GM12878 (cell line): ENCODE results near the gene PRSS57. TPM values are rescaled to one million over a fixed set of nuclear protein-coding genes. Genes with fewer than 3 reads are reported as not detected.

ENCODE experiments used
- ATF3 ChIP-seq: IDR thresholded peaks from 2 replicates; pipeline ENCODE4 v1.6.1; 2011; ENCODE audit warnings: low read depth, mild to moderate bottlenecking, low read length, moderate library complexity, borderline replicate concordance; ENCODE audit errors: extremely low read depth
- HCFC1 ChIP-seq: fragments of 150-350 bp; IDR thresholded peaks from 2 replicates; pipeline ENCODE4 v1.6.1; 2014; ENCODE audit warnings: low read length
- KDM1A ChIP-seq: fragments of 200-600 bp; sonication (generic); IDR thresholded peaks from 2 replicates; pipeline ENCODE4 v1.6.1; 2016; ENCODE audit warnings: borderline replicate concordance
- LARP7 ChIP-seq: fragments of 450-650 bp; IDR thresholded peaks from 2 replicates; pipeline ENCODE4 v1.6.1; 2017; ENCODE audit warnings: mild to moderate bottlenecking
- POLR2AphosphoS2 ChIP-seq: IDR thresholded peaks from 2 replicates; pipeline ENCODE4 v1.6.1; 2011; ENCODE audit warnings: low read depth, mild to moderate bottlenecking, low read length, improper control_type of control experiment, moderate library complexity
- RELA ChIP-seq: fragments of 450-650 bp; IDR thresholded peaks from 2 replicates; pipeline ENCODE4 v1.8.0; 2014; ENCODE audit warnings: borderline replicate concordance; ENCODE audit not compliant: partially characterized antibody
- SMAD1 ChIP-seq: fragments of 450-650 bp; IDR thresholded peaks from 2 replicates; pipeline ENCODE4 v1.6.1; 2018; ENCODE audit warnings: mild to moderate bottlenecking, low read depth; ENCODE audit not compliant: partially characterized antibody
- TCF7 ChIP-seq: IDR thresholded peaks from 2 replicates; pipeline ENCODE4 v1.6.1; 2014; ENCODE audit warnings: antibody characterized with exemption, borderline replicate concordance
- WRNIP1 ChIP-seq: IDR thresholded peaks from 2 replicates; pipeline ENCODE4 v1.6.1; 2011; ENCODE audit warnings: low read depth, low read length, improper control_type of control experiment, borderline replicate concordance
- ZNF207 ChIP-seq: fragments of 450-650 bp; IDR thresholded peaks from 2 replicates; pipeline ENCODE4 v1.6.1; 2014; ENCODE audit warnings: antibody characterized with exemption, mild to moderate bottlenecking, borderline replicate concordance
- ZNF217 ChIP-seq: fragments of 450-650 bp; IDR thresholded peaks from 2 replicates; pipeline ENCODE4 v1.6.1; 2017; ENCODE audit warnings: antibody characterized with exemption, mild to moderate bottlenecking
- ZSCAN29 ChIP-seq: fragments of 450-650 bp; IDR thresholded peaks from 2 replicates; pipeline ENCODE4 v1.6.1; 2017; ENCODE audit warnings: mild to moderate bottlenecking, moderate library complexity
- polyA plus RNA-seq, 11 experiments: library from polyadenylated mRNA; depleted of rRNA in 4 of 11; unstranded in 6 of 11; stranded (reverse) in 5 of 11; fragments of >200 nt; fragmentation: Nextera tagmentation in 4 of 11; fragmentation: Illumina TruSeq in 1 of 11; extraction: Ambion mirVana in 4 of 11; extraction: Trizol in 1 of 11; gene quantifications; 1 replicate in 1 of 11; 2 replicates in 10 of 11; pipeline versions ENCODE4 v1.2.1 to v1.2.3, GENCODE V29; 2011 to 2016; ENCODE audit warnings: inconsistent platforms in 2 of 11, missing spikeins in 2 of 11, low read depth in 1 of 11
- total RNA-seq, 4 experiments: library from RNA; depleted of rRNA in 3 of 4; stranded (reverse); fragments of >200 nt in 3 of 4; fragmentation: Illumina TruSeq in 1 of 4; extraction: Trizol in 1 of 4; gene quantifications; 2 replicates each; pipeline versions ENCODE4 v1.2.1 to v1.2.3, GENCODE V29; 2013 to 2021
- TF ChIP-seq, protein P1 (sequence below): IDR thresholded peaks from 2 replicates; pipeline ENCODE4 v1.6.1; 2011; ENCODE audit warnings: low read depth, low read length, improper control_type of control experiment, borderline replicate concordance
- TF ChIP-seq, protein P2 (sequence below): fragments of 150-350 bp; IDR thresholded peaks from 2 replicates; pipeline ENCODE4 v1.6.1; 2016; ENCODE audit warnings: low read depth, low read length
- TF ChIP-seq, protein P3 (sequence below): IDR thresholded peaks from 2 replicates; pipeline ENCODE4 v1.6.1; 2011; ENCODE audit warnings: borderline replicate concordance, low read depth, mild to moderate bottlenecking, moderate library complexity, mixed read lengths, low read length; ENCODE audit not compliant: insufficient read depth; ENCODE audit errors: extremely low read length
- TF ChIP-seq, protein P4 (sequence below): fragments of 450-650 bp; IDR thresholded peaks from 2 replicates; pipeline ENCODE4 v1.6.1; 2018; ENCODE audit warnings: borderline replicate concordance, mild to moderate bottlenecking; ENCODE audit not compliant: partially characterized antibody

Gene PRSS57
- total and polyA plus RNA-seq, 10 of the 15 experiments (the other 5 are each of a cell fraction or from before 2014, with no cell fraction given) = not detected

GRCh38 chr19:680287-681028 is 14.8 kb downstream of the PRSS57 start (continued):
- no peak for TF ChIP-seq KDM1A
- 0 out of 2 replicates have a peak, but pooled peaks have one; percentile 31 for TF ChIP-seq HCFC1
- TF ChIP-seq LARP7 = peak; percentile 99
- no peak for TF ChIP-seq TCF7
- TF ChIP-seq, protein P1, sequence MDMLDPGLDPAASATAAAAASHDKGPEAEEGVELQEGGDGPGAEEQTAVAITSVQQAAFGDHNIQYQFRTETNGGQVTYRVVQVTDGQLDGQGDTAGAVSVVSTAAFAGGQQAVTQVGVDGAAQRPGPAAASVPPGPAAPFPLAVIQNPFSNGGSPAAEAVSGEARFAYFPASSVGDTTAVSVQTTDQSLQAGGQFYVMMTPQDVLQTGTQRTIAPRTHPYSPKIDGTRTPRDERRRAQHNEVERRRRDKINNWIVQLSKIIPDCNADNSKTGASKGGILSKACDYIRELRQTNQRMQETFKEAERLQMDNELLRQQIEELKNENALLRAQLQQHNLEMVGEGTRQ = peak; percentile 38
- TF ChIP-seq, protein P2, sequence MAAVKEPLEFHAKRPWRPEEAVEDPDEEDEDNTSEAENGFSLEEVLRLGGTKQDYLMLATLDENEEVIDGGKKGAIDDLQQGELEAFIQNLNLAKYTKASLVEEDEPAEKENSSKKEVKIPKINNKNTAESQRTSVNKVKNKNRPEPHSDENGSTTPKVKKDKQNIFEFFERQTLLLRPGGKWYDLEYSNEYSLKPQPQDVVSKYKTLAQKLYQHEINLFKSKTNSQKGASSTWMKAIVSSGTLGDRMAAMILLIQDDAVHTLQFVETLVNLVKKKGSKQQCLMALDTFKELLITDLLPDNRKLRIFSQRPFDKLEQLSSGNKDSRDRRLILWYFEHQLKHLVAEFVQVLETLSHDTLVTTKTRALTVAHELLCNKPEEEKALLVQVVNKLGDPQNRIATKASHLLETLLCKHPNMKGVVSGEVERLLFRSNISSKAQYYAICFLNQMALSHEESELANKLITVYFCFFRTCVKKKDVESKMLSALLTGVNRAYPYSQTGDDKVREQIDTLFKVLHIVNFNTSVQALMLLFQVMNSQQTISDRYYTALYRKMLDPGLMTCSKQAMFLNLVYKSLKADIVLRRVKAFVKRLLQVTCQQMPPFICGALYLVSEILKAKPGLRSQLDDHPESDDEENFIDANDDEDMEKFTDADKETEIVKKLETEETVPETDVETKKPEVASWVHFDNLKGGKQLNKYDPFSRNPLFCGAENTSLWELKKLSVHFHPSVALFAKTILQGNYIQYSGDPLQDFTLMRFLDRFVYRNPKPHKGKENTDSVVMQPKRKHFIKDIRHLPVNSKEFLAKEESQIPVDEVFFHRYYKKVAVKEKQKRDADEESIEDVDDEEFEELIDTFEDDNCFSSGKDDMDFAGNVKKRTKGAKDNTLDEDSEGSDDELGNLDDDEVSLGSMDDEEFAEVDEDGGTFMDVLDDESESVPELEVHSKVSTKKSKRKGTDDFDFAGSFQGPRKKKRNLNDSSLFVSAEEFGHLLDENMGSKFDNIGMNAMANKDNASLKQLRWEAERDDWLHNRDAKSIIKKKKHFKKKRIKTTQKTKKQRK = no peak
- TF ChIP-seq RELA = peak; percentile 83
- TF ChIP-seq ZNF207 = no peak; the same call in 1 of the 2 replicates
- TF ChIP-seq ATF3 = peak; percentile 48; the same call in 1 of the 2 replicates
- TF ChIP-seq, protein P3, sequence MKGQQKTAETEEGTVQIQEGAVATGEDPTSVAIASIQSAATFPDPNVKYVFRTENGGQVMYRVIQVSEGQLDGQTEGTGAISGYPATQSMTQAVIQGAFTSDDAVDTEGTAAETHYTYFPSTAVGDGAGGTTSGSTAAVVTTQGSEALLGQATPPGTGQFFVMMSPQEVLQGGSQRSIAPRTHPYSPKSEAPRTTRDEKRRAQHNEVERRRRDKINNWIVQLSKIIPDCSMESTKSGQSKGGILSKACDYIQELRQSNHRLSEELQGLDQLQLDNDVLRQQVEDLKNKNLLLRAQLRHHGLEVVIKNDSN = peak; percentile 58
- TF ChIP-seq ZNF217 = 0 out of 2 replicates have a peak, but pooled peaks have one; percentile 68
- TF ChIP-seq POLR2AphosphoS2 = no peak
- TF ChIP-seq, protein P4, sequence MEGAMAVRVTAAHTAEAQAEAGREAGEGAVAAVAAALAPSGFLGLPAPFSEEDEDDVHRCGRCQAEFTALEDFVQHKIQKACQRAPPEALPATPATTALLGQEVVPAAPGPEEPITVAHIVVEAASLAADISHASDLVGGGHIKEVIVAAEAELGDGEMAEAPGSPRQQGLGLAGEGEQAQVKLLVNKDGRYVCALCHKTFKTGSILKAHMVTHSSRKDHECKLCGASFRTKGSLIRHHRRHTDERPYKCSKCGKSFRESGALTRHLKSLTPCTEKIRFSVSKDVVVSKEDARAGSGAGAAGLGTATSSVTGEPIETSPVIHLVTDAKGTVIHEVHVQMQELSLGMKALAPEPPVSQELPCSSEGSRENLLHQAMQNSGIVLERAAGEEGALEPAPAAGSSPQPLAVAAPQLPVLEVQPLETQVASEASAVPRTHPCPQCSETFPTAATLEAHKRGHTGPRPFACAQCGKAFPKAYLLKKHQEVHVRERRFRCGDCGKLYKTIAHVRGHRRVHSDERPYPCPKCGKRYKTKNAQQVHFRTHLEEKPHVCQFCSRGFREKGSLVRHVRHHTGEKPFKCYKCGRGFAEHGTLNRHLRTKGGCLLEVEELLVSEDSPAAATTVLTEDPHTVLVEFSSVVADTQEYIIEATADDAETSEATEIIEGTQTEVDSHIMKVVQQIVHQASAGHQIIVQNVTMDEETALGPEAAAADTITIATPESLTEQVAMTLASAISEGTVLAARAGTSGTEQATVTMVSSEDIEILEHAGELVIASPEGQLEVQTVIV = no peak
- TF ChIP-seq WRNIP1 = no peak
- 0 out of 2 replicates have a peak, but pooled peaks have one; percentile 46 for TF ChIP-seq ZSCAN29
- peak; percentile 43 for TF ChIP-seq SMAD1
